Panc1 (cell line): Measurements from ENCODE around the gene TBX3. TPM values are rescaled to one million over a fixed set of nuclear protein-coding genes. Genes with fewer than 3 reads are reported as not detected.

Experiments
- ATAC-seq: fragments of 200-7000 bp; cut with Tn5 transposase; 2 replicates; pipeline ENCODE4 v1.9.1; 2020; ENCODE audit warnings: mild to moderate bottlenecking, moderate library complexity
- BruUV-seq: library from RNA; stranded (reverse); fragments of 400-500 nt; replicated peaks from 2 replicates; lab custom pipeline; 2021; lab: Mats Ljungman, UMichigan
- CTCF ChIA-PET: fragments of 300-600 bp; sonication (Branson Sonifier 250); formaldehyde crosslinking; loops from one replicate; lab custom pipeline; 2022; ENCODE audit warnings: antibody characterized with exemption; lab: Charles Lee
- POLR2A ChIA-PET: fragments of 300-600 bp; sonication (Branson Sonifier 250); formaldehyde crosslinking; loops from one replicate; lab custom pipeline; 2022; ENCODE audit warnings: antibody characterized with exemption; lab: Charles Lee
- DNase-seq: peaks from one replicate; pipeline ENCODE4 v3.0.0-alpha.2; 2010; ENCODE audit warnings: low read depth, low spot score
- H3K27ac ChIP-seq: 2 replicates; pipeline ENCODE4 v1.5.1; 2011; ENCODE audit warnings: mild to moderate bottlenecking, low read length, inconsistent platforms
- H3K27me3 ChIP-seq: fragments of 200-500 bp; sonication (Bioruptor generic); 2 replicates; pipeline ENCODE4 v1.6.0; 2014; ENCODE audit warnings: low read length, inconsistent platforms; ENCODE audit not compliant: control insufficient read depth, insufficient read depth
- H3K36me3 ChIP-seq: fragments of 200-500 bp; sonication (Bioruptor generic); 2 replicates; pipeline ENCODE4 v1.5.1; 2014; ENCODE audit warnings: inconsistent platforms, mild to moderate bottlenecking, low read length, moderate library complexity; ENCODE audit not compliant: control insufficient read depth, insufficient read depth
- H3K4me1 ChIP-seq: 2 replicates; pipeline ENCODE4 v1.5.1; 2011; ENCODE audit warnings: inconsistent platforms, mild to moderate bottlenecking, low read length, moderate library complexity; ENCODE audit not compliant: control insufficient read depth, insufficient read depth
- H3K4me3 ChIP-seq, 2 experiments: 2 replicates each; pipeline ENCODE4 v1.5.1; 2011 to 2012; ENCODE audit warnings: low read depth in 2 of 2, low read length in 2 of 2, mild to moderate bottlenecking in 2 of 2, inconsistent platforms in 1 of 2, moderate library complexity in 1 of 2
- H3K9me3 ChIP-seq: fragments of 200-500 bp; sonication (Bioruptor generic); 2 replicates; pipeline ENCODE4 v1.5.1; 2014; ENCODE audit warnings: low read depth, mild to moderate bottlenecking, inconsistent platforms, low read length, moderate library complexity; ENCODE audit not compliant: control insufficient read depth, insufficient read depth
- POLR2AphosphoS5 ChIP-seq: IDR thresholded peaks from 2 replicates; pipeline ENCODE4 v1.6.1; 2012; ENCODE audit warnings: mild to moderate bottlenecking, low read depth, low read length, moderate library complexity
- REST ChIP-seq, 2 experiments: IDR thresholded peaks; 2 replicates each; pipeline ENCODE4 v1.6.1; 2011 to 2012; ENCODE audit warnings: low read depth in 2 of 2, control low read depth in 1 of 2, low read length in 1 of 2, mild to moderate bottlenecking in 1 of 2, moderate library complexity in 1 of 2; ENCODE audit not compliant: insufficient read depth in 1 of 2
- SIN3A ChIP-seq: IDR thresholded peaks from 2 replicates; pipeline ENCODE4 v1.6.1; 2012; ENCODE audit warnings: low read depth, mild to moderate bottlenecking, low read length, moderate library complexity, borderline replicate concordance; ENCODE audit not compliant: insufficient read depth
- TCF7L2 ChIP-seq: IDR thresholded peaks from 2 replicates; pipeline ENCODE4 v1.6.1; 2011; ENCODE audit warnings: mild to moderate bottlenecking, low read depth, low read length, inconsistent platforms
- in situ Hi-C: cut with HindIII; loops from 2 replicates; pipeline ENCODE4 v1.10.0; 2016; ENCODE audit warnings: low sequenced_read_pairs, low pct_unique_long_range_greater_than_20kb
- intact Hi-C: fragments of 100-400 bp; cut with micrococcal nuclease; formaldehyde crosslinking; loops from one replicate; pipeline ENCODE4 v1.10.0; 2022; ENCODE audit not compliant: unreplicated experiment
- total RNA-seq: library from RNA; stranded (reverse); gene quantifications from one replicate; pipeline ENCODE4 v1.2.1, GENCODE V29; 2021; ENCODE audit not compliant: unreplicated experiment
- TF ChIP-seq, protein P1 (sequence below): fragments of 450-650 bp; IDR thresholded peaks from 2 replicates; pipeline ENCODE4 v1.5.1; 2017; ENCODE audit warnings: mild to moderate bottlenecking

TBX3 gene
- total RNA-seq, 1 experiment from 2014 or later = 5.1 TPM

GRCh38 chr12:114682106-114682784 lies 1.7 kb downstream of the TBX3 start:
- in situ Hi-C loops (no loop called here), intact Hi-C loops (no loop called here)
- Histone ChIP-seq H3K9me3 (no peaks in the 10 kb centered on the region), H3K4me3 (peak overlapping the region; percentile 69 to 84), H3K27me3 (no peaks in the 10 kb centered on the region), H3K27ac (peak overlapping the region; percentile 11), H3K4me1 (0 out of 2 replicates have a peak, but pooled peaks cover 2% of the 10 kb centered on the region), H3K36me3 (peaks cover 5% of the 10 kb centered on the region; the same call in 1 of the 2 replicates)
- ChIA-PET POLR2A (no interaction called here), CTCF (no interaction called here)
- BruUV-seq = no TSS peak
- DNase-seq = no peak
- no peak for ATAC-seq
- TF ChIP-seq SIN3A = no peak
- TF ChIP-seq, protein P1, sequence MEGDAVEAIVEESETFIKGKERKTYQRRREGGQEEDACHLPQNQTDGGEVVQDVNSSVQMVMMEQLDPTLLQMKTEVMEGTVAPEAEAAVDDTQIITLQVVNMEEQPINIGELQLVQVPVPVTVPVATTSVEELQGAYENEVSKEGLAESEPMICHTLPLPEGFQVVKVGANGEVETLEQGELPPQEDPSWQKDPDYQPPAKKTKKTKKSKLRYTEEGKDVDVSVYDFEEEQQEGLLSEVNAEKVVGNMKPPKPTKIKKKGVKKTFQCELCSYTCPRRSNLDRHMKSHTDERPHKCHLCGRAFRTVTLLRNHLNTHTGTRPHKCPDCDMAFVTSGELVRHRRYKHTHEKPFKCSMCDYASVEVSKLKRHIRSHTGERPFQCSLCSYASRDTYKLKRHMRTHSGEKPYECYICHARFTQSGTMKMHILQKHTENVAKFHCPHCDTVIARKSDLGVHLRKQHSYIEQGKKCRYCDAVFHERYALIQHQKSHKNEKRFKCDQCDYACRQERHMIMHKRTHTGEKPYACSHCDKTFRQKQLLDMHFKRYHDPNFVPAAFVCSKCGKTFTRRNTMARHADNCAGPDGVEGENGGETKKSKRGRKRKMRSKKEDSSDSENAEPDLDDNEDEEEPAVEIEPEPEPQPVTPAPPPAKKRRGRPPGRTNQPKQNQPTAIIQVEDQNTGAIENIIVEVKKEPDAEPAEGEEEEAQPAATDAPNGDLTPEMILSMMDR = no peak
- TF ChIP-seq POLR2AphosphoS5 = no peak
- TF ChIP-seq REST (IDR thresholded peaks at IDR 0.05; ENCODE audit: insufficient read depth in 1 of 2, low read depth in 2 of 2, low read length in 1 of 2) = no peak
- no peak for TF ChIP-seq TCF7L2

DNA sequence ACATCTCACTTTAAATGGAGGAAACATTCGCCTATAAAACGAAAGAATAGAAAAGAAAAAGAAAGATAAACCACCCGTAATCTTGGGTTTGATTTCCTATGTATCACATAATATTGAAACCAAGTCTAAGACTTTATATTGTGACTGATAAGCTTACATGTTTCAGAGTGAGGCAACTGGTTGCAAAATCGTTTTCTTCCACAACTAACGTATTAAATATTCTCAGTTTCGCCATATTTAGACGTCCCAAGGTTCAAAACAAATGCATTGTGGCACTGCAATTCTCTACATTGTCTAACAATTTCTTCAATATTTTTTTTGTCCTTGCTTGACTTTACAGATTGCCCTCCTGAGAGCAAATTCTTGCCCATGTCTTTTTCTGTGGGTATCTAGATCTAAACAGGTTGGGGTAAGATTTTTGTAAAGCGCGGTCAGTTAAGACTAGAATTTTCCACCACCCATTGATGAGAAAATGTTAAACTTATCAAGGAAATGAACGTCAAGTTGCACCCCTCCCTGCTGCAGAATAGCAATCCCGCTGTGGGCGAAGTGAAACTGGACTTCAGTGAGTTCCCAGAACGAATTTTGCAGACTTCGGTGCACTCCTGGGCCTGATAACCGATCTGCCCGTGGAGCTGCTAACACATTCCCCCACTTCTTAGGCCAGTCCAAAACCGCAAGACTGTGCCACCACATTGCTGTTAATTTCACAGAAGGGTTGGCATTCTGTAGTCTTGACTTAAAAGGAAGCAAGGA lies 2.7 kb downstream of the TBX3 start:
- Histone ChIP-seq H3K4me1 (0 out of 2 replicates have a peak, but pooled peaks cover 2% of the 10 kb centered on the region), H3K36me3 (peaks cover 5% of the 10 kb centered on the region; the same call in 1 of the 2 replicates), H3K4me3 (peak overlapping the region; percentile 69 to 84), H3K27ac (peak overlapping the region; percentile 48), H3K27me3 (no peaks in the 10 kb centered on the region), H3K9me3 (no peaks in the 10 kb centered on the region)
- CTCF ChIA-PET = no interaction called here
- in situ Hi-C loops (no loop called here), intact Hi-C loops (no loop called here)
- TF ChIP-seq TCF7L2 (no peak), SIN3A (no peak), REST (IDR thresholded peaks at IDR 0.05; ENCODE audit: insufficient read depth in 1 of 2, low read depth in 2 of 2, low read length in 1 of 2) (no peak), POLR2AphosphoS5 (no peak)
- TF ChIP-seq, protein P1 = no peak
- ATAC-seq = no peak
- POLR2A ChIA-PET = no interaction called here
- no TSS peak for BruUV-seq
- no peak for DNase-seq
